Liver (tissue), 9 donors: ENCODE results near the gene INTS2. TPM values are rescaled to one million over a fixed set of nuclear protein-coding genes. Genes with fewer than 3 reads are reported as not detected.

Source experiments
- DNase-seq: peaks from one replicate; pipeline ENCODE4 v3.0.0-alpha.2; 2017; ENCODE audit warnings: low spot score
- H3K27ac ChIP-seq, 2 donors: one replicate each; pipeline ENCODE4 v1.7.0; 2013; ENCODE audit warnings: inconsistent platforms in 2 of 2, low read length in 2 of 2, control low read depth in 1 of 2, low read depth in 1 of 2, mild to moderate bottlenecking in 1 of 2
- H3K27me3 ChIP-seq, 4 donors: one replicate each; pipeline versions ENCODE4 v1.6.1 to v1.7.0; 2013; ENCODE audit warnings: low read length in 3 of 4, inconsistent platforms in 1 of 4, mild to moderate bottlenecking in 1 of 4, moderate library complexity in 1 of 4; ENCODE audit not compliant: control insufficient read depth in 4 of 4, insufficient read depth in 4 of 4
- H3K36me3 ChIP-seq, 4 donors: one replicate each; pipeline versions ENCODE4 v1.6.1 to v1.7.0; 2013; ENCODE audit warnings: low read length in 3 of 4, mild to moderate bottlenecking in 3 of 4, low read depth in 1 of 4, moderate library complexity in 1 of 4; ENCODE audit not compliant: control insufficient read depth in 4 of 4, insufficient read depth in 3 of 4
- H3K4me1 ChIP-seq, 4 donors: one replicate each; pipeline versions ENCODE4 v1.6.1 to v1.7.0; 2013; ENCODE audit warnings: low read length in 3 of 4, mild to moderate bottlenecking in 3 of 4, moderate library complexity in 1 of 4; ENCODE audit not compliant: control insufficient read depth in 4 of 4, insufficient read depth in 4 of 4
- H3K4me3 ChIP-seq, 3 donors: one replicate each; pipeline versions ENCODE4 v1.6.1 to v1.7.0; 2013; ENCODE audit warnings: low read length in 3 of 3, control low read depth in 1 of 3, low read depth in 1 of 3, mild to moderate bottlenecking in 1 of 3
- H3K9ac ChIP-seq, 2 donors: one replicate each; pipeline ENCODE4 v1.7.0; 2013; ENCODE audit warnings: low read length in 2 of 2, mild to moderate bottlenecking in 2 of 2, moderate library complexity in 2 of 2, control low read depth in 1 of 2, low read depth in 1 of 2
- H3K9me3 ChIP-seq, 4 donors: one replicate each; pipeline versions ENCODE4 v1.6.1 to v1.7.0; 2013; ENCODE audit warnings: low read length in 3 of 4; ENCODE audit not compliant: control insufficient read depth in 4 of 4
- EGR1 ChIP-seq, 2 donors: IDR thresholded peaks; 2 replicates each; pipeline ENCODE4 v1.6.1; 2016 to 2018; ENCODE audit warnings: antibody characterized with exemption in 2 of 2, low read depth in 2 of 2
- FOXA1 ChIP-seq: IDR thresholded peaks from 2 replicates; pipeline ENCODE4 v1.6.1; 2016; ENCODE audit warnings: antibody characterized with exemption
- FOXA2 ChIP-seq: IDR thresholded peaks from 2 replicates; pipeline ENCODE4 v1.6.1; 2016; ENCODE audit warnings: antibody characterized with exemption
- HNF4A ChIP-seq, 2 donors: conservative IDR thresholded peaks; 2 replicates each; pipeline ENCODE4 v1.6.1; 2016; ENCODE audit warnings: antibody characterized with exemption in 2 of 2, mild to moderate bottlenecking in 2 of 2
- HNF4G ChIP-seq: IDR thresholded peaks from 2 replicates; pipeline ENCODE4 v1.6.1; 2016; ENCODE audit warnings: antibody characterized with exemption
- JUND ChIP-seq, 2 donors: IDR thresholded peaks; 2 replicates each; pipeline ENCODE4 v1.6.1; 2016; ENCODE audit warnings: antibody characterized with exemption in 2 of 2
- NR2F2 ChIP-seq: IDR thresholded peaks from 2 replicates; pipeline ENCODE4 v1.6.1; 2016; ENCODE audit warnings: antibody characterized with exemption
- RAD21 ChIP-seq, 2 donors: IDR thresholded peaks; 2 replicates each; pipeline ENCODE4 v1.6.1; 2016; ENCODE audit warnings: antibody characterized with exemption in 2 of 2, mild to moderate bottlenecking in 2 of 2
- RXRA ChIP-seq, 2 donors: IDR thresholded peaks; 2 replicates each; pipeline ENCODE4 v1.6.1; 2017 to 2018; ENCODE audit warnings: antibody characterized with exemption in 2 of 2, mild to moderate bottlenecking in 1 of 2
- SP1 ChIP-seq: IDR thresholded peaks from 2 replicates; pipeline ENCODE4 v1.6.1; 2018; ENCODE audit warnings: antibody characterized with exemption, mild to moderate bottlenecking
- TAF1 ChIP-seq: conservative IDR thresholded peaks from 2 replicates; pipeline ENCODE4 v1.6.1; 2016; ENCODE audit warnings: antibody characterized with exemption, mild to moderate bottlenecking
- YY1 ChIP-seq: IDR thresholded peaks from 2 replicates; pipeline ENCODE4 v1.6.1; 2016; ENCODE audit warnings: antibody characterized with exemption, mild to moderate bottlenecking
- WGBS: extraction: QIAGEN DNeasy Blood & Tissue Kit; methylation state at CpG from one replicate; pipeline ENCODE4 v1.1.7; 2013; 5-methylcytosine and 5-hydroxymethylcytosine counted together
- polyA plus RNA-seq, 2 donors: library from polyadenylated mRNA; stranded (reverse) in 1 of 2; unstranded in 1 of 2; fragments of 200-250 nt in 1 of 2; fragments of >200 nt in 1 of 2; fragmentation: Nextera tagmentation in 1 of 2; extraction: Ambion mirVana in 1 of 2; gene quantifications; one replicate each; pipeline versions ENCODE4 v1.2.1 to v1.2.3, GENCODE V29; 2013 to 2015
- total RNA-seq, 2 donors: library from RNA; depleted of rRNA; stranded (reverse); fragments of >200 nt; gene quantifications; one replicate each; pipeline ENCODE4 v1.2.3, GENCODE V29; 2014
- TF ChIP-seq, protein P1 (sequence below): IDR thresholded peaks from 2 replicates; pipeline ENCODE4 v1.6.1; 2016; ENCODE audit warnings: antibody characterized with exemption
- TF ChIP-seq, protein P2 (sequence below): IDR thresholded peaks from 2 replicates; pipeline ENCODE4 v1.6.1; 2016; ENCODE audit warnings: antibody characterized with exemption, mild to moderate bottlenecking
- TF ChIP-seq, protein P3 (sequence below): IDR thresholded peaks from 2 replicates; pipeline ENCODE4 v1.6.1; 2016; ENCODE audit warnings: antibody characterized with exemption
- TF ChIP-seq, protein P4 (sequence below): IDR thresholded peaks from 2 replicates; pipeline ENCODE4 v1.6.1; 2016; ENCODE audit warnings: antibody characterized with exemption
- donor health status: healthy.
- donor health status: healthy.
- donor health status: healthy.
- donor health status: healthy.
- donor health status: healthy.

INTS2 gene
- total and polyA plus RNA-seq, 4 donors = 1.1 to 9.9 (median 5.7) TPM

DNA sequence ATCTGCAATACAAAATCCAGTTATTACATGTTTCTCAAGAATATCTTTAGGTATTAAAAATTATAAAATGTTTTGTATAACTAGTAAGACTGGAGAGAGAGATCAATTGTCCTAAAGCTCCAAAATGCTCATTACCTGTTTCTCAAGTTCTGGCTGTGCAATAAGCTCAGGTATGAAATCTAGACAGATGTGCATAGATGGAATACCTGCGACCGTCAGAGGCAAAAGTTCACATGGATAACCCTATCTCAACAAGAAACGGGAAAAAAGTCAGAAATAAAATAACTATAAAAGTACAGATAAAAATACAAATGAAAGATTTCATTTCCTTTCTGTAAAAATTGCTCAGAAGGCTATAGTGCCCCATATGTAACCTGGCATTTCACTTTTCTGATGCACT, 58.6 kb downstream of the INTS2 start:
- H3K9me3 ChIP-seq = no peaks in the 10 kb centered on the region
- no peak for DNase-seq
- H3K36me3 ChIP-seq = peaks cover 0 to 15% (median 9%) of the 10 kb centered on the region in 4 donors
- H3K9ac ChIP-seq = no peak overlapping the region
- TF ChIP-seq EGR1 (IDR thresholded peaks at IDR 0.05; ENCODE audit: low read depth in 2 of 2) = no peak
- TF ChIP-seq YY1 = no peak
- TF ChIP-seq TAF1 = no peak
- TF ChIP-seq SP1 = no peak
- no peak overlapping the region for H3K4me3 ChIP-seq
- 95% methylated on average over 3 of the region's 3 CpGs for WGBS
- H3K4me1 ChIP-seq = peaks cover 0 to 5% (median 2%) of the 10 kb centered on the region in 4 donors
- no peak overlapping the region for H3K27ac ChIP-seq
- no peaks in the 10 kb centered on the region for H3K27me3 ChIP-seq

DNA sequence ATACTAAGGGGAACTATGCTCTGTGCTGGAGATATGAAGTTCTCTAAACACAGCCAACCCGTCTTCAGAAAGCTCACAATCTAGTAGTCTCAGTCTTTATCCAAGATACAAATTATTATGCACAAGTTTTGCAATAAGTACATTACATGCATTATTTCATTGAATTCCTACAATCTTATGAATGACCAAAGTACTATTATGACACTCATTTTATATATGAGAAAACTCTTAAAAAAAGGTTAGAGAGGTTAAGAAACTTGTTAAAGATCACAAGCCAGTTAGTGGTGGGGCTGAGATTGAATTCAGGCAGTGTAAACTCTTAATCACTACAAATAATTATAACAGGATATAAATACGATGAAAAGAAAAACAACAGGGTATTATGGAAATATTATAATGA, 59.7 kb downstream of the INTS2 start:
- H3K9me3 ChIP-seq = no peaks in the 10 kb centered on the region
- H3K4me3 ChIP-seq = no peak overlapping the region
- DNase-seq = no peak
- no peak overlapping the region for H3K9ac ChIP-seq
- peaks cover 0 to 6% (median 5%) of the 10 kb centered on the region in 4 donors for H3K4me1 ChIP-seq
- peaks cover 0 to 15% (median 9%) of the 10 kb centered on the region in 4 donors for H3K36me3 ChIP-seq
- WGBS = 97% methylated on average over 2 of the region's 2 CpGs
- no peaks in the 10 kb centered on the region for H3K27me3 ChIP-seq
- TF ChIP-seq EGR1 (IDR thresholded peaks at IDR 0.05; ENCODE audit: low read depth in 2 of 2) (no peak), YY1 (no peak), NR2F2 (no peak), JUND (IDR thresholded peaks at IDR 0.05) (no peak), FOXA1 (no peak), RXRA (IDR thresholded peaks at IDR 0.05) (no peak), TAF1 (no peak), SP1 (no peak), HNF4G (no peak), FOXA2 (no peak), RAD21 (IDR thresholded peaks at IDR 0.05) (no peak)
- TF ChIP-seq, protein P1, sequence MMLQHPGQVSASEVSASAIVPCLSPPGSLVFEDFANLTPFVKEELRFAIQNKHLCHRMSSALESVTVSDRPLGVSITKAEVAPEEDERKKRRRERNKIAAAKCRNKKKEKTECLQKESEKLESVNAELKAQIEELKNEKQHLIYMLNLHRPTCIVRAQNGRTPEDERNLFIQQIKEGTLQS = no peak
- TF ChIP-seq, protein P2, sequence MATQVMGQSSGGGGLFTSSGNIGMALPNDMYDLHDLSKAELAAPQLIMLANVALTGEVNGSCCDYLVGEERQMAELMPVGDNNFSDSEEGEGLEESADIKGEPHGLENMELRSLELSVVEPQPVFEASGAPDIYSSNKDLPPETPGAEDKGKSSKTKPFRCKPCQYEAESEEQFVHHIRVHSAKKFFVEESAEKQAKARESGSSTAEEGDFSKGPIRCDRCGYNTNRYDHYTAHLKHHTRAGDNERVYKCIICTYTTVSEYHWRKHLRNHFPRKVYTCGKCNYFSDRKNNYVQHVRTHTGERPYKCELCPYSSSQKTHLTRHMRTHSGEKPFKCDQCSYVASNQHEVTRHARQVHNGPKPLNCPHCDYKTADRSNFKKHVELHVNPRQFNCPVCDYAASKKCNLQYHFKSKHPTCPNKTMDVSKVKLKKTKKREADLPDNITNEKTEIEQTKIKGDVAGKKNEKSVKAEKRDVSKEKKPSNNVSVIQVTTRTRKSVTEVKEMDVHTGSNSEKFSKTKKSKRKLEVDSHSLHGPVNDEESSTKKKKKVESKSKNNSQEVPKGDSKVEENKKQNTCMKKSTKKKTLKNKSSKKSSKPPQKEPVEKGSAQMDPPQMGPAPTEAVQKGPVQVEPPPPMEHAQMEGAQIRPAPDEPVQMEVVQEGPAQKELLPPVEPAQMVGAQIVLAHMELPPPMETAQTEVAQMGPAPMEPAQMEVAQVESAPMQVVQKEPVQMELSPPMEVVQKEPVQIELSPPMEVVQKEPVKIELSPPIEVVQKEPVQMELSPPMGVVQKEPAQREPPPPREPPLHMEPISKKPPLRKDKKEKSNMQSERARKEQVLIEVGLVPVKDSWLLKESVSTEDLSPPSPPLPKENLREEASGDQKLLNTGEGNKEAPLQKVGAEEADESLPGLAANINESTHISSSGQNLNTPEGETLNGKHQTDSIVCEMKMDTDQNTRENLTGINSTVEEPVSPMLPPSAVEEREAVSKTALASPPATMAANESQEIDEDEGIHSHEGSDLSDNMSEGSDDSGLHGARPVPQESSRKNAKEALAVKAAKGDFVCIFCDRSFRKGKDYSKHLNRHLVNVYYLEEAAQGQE = no peak
- H3K27ac ChIP-seq = no peak overlapping the region

DNA sequence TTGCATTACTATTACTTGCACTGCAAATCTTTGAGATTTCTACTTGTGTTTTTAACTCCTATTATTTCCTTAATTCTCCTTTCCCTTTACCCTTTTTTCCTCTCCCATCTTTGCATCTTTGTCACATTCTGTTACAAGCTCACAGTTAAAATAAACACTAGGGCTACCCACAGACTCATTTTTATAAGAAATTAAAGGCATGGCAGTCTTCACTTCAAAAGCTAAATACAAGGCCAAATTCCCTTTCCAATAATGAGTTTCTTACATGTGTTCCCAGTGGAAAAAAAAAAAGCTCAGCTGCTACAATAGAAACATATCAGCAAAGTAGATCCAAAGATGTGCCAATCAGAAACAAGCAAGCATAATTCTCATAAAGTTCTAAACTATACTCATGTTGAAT, 60.7 kb downstream of the INTS2 start:
- Histone ChIP-seq H3K9ac (no peak overlapping the region), H3K36me3 (peaks cover 0 to 12% (median 8%) of the 10 kb centered on the region in 4 donors)
- TF ChIP-seq TAF1 = no peak
- TF ChIP-seq, protein P3, sequence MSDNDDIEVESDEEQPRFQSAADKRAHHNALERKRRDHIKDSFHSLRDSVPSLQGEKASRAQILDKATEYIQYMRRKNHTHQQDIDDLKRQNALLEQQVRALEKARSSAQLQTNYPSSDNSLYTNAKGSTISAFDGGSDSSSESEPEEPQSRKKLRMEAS = no peak
- no peak for TF ChIP-seq RAD21 (IDR thresholded peaks at IDR 0.05)
- no peak for TF ChIP-seq HNF4A (conservative IDR thresholded peaks at IDR 0.05)
- no peak for TF ChIP-seq FOXA2
- TF ChIP-seq EGR1 (IDR thresholded peaks at IDR 0.05; ENCODE audit: low read depth in 2 of 2) = no peak
- no peak for TF ChIP-seq SP1
- TF ChIP-seq HNF4G = no peak
- no peak for TF ChIP-seq RXRA (IDR thresholded peaks at IDR 0.05)
- TF ChIP-seq YY1 = no peak
- TF ChIP-seq, protein P2 = no peak
- TF ChIP-seq, protein P1 = no peak
- no peak for TF ChIP-seq FOXA1
- TF ChIP-seq, protein P4, sequence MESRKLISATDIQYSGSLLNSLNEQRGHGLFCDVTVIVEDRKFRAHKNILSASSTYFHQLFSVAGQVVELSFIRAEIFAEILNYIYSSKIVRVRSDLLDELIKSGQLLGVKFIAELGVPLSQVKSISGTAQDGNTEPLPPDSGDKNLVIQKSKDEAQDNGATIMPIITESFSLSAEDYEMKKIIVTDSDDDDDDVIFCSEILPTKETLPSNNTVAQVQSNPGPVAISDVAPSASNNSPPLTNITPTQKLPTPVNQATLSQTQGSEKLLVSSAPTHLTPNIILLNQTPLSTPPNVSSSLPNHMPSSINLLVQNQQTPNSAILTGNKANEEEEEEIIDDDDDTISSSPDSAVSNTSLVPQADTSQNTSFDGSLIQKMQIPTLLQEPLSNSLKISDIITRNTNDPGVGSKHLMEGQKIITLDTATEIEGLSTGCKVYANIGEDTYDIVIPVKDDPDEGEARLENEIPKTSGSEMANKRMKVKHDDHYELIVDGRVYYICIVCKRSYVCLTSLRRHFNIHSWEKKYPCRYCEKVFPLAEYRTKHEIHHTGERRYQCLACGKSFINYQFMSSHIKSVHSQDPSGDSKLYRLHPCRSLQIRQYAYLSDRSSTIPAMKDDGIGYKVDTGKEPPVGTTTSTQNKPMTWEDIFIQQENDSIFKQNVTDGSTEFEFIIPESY = no peak

More for the DNA sequence above, 60.7 kb downstream of the INTS2 start:
- Histone ChIP-seq H3K4me3 (no peak overlapping the region), H3K27ac (no peak overlapping the region), H3K4me1 (peaks cover 0 to 15% (median 10%) of the 10 kb centered on the region in 4 donors), H3K9me3 (no peaks in the 10 kb centered on the region), H3K27me3 (no peaks in the 10 kb centered on the region)
- no peak for DNase-seq
